Erythroblast (primary cell): Measurements from ENCODE around the gene UBXN6.

Experiments used
- GATA1 ChIP-seq: IDR thresholded peaks from 2 replicates; pipeline ENCODE4 v1.6.1; 2011; ENCODE audit warnings: low read depth, mild to moderate bottlenecking, control low read depth, low read length, moderate library complexity
- POLR2A ChIP-seq: IDR thresholded peaks from 2 replicates; pipeline ENCODE4 v1.6.1; 2011; ENCODE audit warnings: mild to moderate bottlenecking, low read length

DNA sequence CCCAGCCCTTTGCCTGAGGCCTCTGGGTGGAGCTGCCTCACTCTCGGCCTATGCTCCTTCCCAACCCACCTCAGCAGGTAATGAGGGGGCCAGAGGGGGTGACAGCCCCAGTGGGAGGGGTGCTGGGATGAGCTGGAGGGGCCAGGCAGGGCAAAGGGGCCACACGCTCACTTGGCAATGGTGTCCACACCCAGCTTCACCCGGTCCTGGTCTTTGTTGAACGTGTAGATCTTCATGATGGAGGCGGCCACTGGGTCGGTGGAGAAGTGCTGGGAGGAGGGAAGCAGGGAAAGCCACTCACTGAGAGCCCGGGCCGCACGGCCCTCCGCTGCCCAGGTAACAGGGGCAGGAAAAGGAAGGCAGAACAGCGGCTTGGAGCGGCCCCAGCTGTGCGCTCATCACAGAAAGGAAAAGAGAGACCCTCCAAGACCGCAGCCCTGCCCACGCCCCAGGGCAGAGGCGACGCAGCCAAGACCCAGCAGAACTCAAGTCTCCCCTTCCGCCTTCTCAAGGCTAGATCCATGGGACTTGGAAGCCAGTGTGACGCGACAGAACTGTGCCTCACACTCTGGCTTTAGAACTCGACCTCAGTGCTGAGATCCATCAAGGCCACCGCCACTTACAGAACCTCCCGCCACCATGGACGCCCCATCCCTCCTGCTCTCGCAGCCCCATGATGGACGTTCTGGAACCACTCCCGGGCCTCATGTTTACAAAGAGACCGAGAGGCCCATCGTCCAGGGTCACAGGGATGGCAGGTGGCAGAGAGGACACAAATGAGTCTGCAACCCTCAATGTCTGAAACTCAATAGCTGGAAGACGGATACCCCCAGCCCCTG is 9.2 kb downstream of the UBXN6 start:
- no peak for TF ChIP-seq POLR2A
- TF ChIP-seq GATA1, result no peak
